Measurements from ENCODE around the gene CCDC126.

The CCDC126 gene

GRCh38 chr7:23622506-23622925, 25.3 kb downstream of the CCDC126 start (continued):
- no peak for TF ChIP-seq BACH2 (CRISPR knock-in tag; IDR thresholded peaks at IDR 0.05; ENCODE audit: borderline replicate concordance)
- TF ChIP-seq, protein P1, sequence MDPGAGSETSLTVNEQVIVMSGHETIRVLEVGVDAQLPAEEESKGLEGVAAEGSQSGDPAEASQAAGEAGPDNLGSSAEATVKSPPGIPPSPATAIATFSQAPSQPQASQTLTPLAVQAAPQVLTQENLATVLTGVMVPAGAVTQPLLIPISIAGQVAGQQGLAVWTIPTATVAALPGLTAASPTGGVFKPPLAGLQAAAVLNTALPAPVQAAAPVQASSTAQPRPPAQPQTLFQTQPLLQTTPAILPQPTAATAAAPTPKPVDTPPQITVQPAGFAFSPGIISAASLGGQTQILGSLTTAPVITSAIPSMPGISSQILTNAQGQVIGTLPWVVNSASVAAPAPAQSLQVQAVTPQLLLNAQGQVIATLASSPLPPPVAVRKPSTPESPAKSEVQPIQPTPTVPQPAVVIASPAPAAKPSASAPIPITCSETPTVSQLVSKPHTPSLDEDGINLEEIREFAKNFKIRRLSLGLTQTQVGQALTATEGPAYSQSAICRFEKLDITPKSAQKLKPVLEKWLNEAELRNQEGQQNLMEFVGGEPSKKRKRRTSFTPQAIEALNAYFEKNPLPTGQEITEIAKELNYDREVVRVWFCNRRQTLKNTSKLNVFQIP (CRISPR knock-in tag; IDR thresholded peaks at IDR 0.05; ENCODE audit: borderline replicate concordance, low read depth) = no peak
- TF ChIP-seq RARB (CRISPR knock-in tag; IDR thresholded peaks at IDR 0.05) = no peak
- TF ChIP-seq ISL1 (CRISPR knock-in tag; IDR thresholded peaks at IDR 0.05) = no peak
- no peak for TF ChIP-seq ESRRG (CRISPR knock-in tag; IDR thresholded peaks at IDR 0.05)
- TF ChIP-seq ZNF565 (CRISPR knock-in tag; conservative IDR thresholded peaks at IDR 0.05; ENCODE audit: low read depth) = no peak

GRCh38 chr7:23628370-23628769, 31.2 kb downstream of the CCDC126 start:
- no peak for TF ChIP-seq TOX (CRISPR knock-in tag; IDR thresholded peaks at IDR 0.05; ENCODE audit: borderline replicate concordance)
- TF ChIP-seq ZNF8 (CRISPR knock-in tag; IDR thresholded peaks at IDR 0.05) = no peak
- no peak for TF ChIP-seq OSR1 (CRISPR knock-in tag; IDR thresholded peaks at IDR 0.05)
- no peak for TF ChIP-seq ARNTL (CRISPR knock-in tag; IDR thresholded peaks at IDR 0.05; ENCODE audit: borderline replicate concordance, low read depth)
- no peak for TF ChIP-seq ZC3H10 (CRISPR knock-in tag; IDR thresholded peaks at IDR 0.05)
- TF ChIP-seq ZFP3 (CRISPR knock-in tag; IDR thresholded peaks at IDR 0.05) = no peak
- TF ChIP-seq BACH2 (CRISPR knock-in tag; IDR thresholded peaks at IDR 0.05; ENCODE audit: borderline replicate concordance) = no peak
- TF ChIP-seq RARB (CRISPR knock-in tag; IDR thresholded peaks at IDR 0.05) = no peak
- TF ChIP-seq ZNF70 (CRISPR knock-in tag; IDR thresholded peaks at IDR 0.05) = no peak
- no peak for TF ChIP-seq TCF4 (CRISPR knock-in tag; IDR thresholded peaks at IDR 0.05; ENCODE audit: borderline replicate concordance)
- no peak for TF ChIP-seq TSHZ2 (CRISPR knock-in tag; IDR thresholded peaks at IDR 0.05)
- TF ChIP-seq, protein P2, sequence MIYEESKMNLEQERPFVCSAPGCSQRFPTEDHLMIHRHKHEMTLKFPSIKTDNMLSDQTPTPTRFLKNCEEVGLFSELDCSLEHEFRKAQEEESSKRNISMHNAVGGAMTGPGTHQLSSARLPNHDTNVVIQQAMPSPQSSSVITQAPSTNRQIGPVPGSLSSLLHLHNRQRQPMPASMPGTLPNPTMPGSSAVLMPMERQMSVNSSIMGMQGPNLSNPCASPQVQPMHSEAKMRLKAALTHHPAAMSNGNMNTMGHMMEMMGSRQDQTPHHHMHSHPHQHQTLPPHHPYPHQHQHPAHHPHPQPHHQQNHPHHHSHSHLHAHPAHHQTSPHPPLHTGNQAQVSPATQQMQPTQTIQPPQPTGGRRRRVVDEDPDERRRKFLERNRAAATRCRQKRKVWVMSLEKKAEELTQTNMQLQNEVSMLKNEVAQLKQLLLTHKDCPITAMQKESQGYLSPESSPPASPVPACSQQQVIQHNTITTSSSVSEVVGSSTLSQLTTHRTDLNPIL (CRISPR knock-in tag; IDR thresholded peaks at IDR 0.05; ENCODE audit: low read depth) = no peak
- TF ChIP-seq, protein P3, sequence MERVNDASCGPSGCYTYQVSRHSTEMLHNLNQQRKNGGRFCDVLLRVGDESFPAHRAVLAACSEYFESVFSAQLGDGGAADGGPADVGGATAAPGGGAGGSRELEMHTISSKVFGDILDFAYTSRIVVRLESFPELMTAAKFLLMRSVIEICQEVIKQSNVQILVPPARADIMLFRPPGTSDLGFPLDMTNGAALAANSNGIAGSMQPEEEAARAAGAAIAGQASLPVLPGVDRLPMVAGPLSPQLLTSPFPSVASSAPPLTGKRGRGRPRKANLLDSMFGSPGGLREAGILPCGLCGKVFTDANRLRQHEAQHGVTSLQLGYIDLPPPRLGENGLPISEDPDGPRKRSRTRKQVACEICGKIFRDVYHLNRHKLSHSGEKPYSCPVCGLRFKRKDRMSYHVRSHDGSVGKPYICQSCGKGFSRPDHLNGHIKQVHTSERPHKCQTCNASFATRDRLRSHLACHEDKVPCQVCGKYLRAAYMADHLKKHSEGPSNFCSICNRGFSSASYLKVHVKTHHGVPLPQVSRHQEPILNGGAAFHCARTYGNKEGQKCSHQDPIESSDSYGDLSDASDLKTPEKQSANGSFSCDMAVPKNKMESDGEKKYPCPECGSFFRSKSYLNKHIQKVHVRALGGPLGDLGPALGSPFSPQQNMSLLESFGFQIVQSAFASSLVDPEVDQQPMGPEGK (CRISPR knock-in tag; IDR thresholded peaks at IDR 0.05; ENCODE audit: borderline replicate concordance) = no peak
- TF ChIP-seq ZNF565 (CRISPR knock-in tag; conservative IDR thresholded peaks at IDR 0.05; ENCODE audit: low read depth) = no peak
- TF ChIP-seq, protein P1 (CRISPR knock-in tag; IDR thresholded peaks at IDR 0.05; ENCODE audit: borderline replicate concordance, low read depth) = no peak
- no peak for TF ChIP-seq ISL1 (CRISPR knock-in tag; IDR thresholded peaks at IDR 0.05)
- no peak for TF ChIP-seq CSDC2 (CRISPR knock-in tag; IDR thresholded peaks at IDR 0.05)
- ATAC-seq = no peak

GRCh38 chr7:23633417-23633816, 36.2 kb downstream of the CCDC126 start:
- TF ChIP-seq OSR1 (CRISPR knock-in tag; IDR thresholded peaks at IDR 0.05) (no peak), ARNTL (CRISPR knock-in tag; IDR thresholded peaks at IDR 0.05; ENCODE audit: borderline replicate concordance, low read depth) (no peak), ESRRG (CRISPR knock-in tag; IDR thresholded peaks at IDR 0.05) (no peak), TOX (CRISPR knock-in tag; IDR thresholded peaks at IDR 0.05; ENCODE audit: borderline replicate concordance) (no peak), ZFP3 (CRISPR knock-in tag; IDR thresholded peaks at IDR 0.05) (no peak), GLIS3 (CRISPR knock-in tag; IDR thresholded peaks at IDR 0.05) (no peak), ZNF70 (CRISPR knock-in tag; IDR thresholded peaks at IDR 0.05) (no peak), ISL1 (CRISPR knock-in tag; IDR thresholded peaks at IDR 0.05) (no peak), ZNF565 (CRISPR knock-in tag; conservative IDR thresholded peaks at IDR 0.05; ENCODE audit: low read depth) (no peak), TCF4 (CRISPR knock-in tag; IDR thresholded peaks at IDR 0.05; ENCODE audit: borderline replicate concordance) (no peak), ZNF8 (CRISPR knock-in tag; IDR thresholded peaks at IDR 0.05) (no peak), PPARA (CRISPR knock-in tag; IDR thresholded peaks at IDR 0.05; ENCODE audit: borderline replicate concordance) (no peak), ZC3H10 (CRISPR knock-in tag; IDR thresholded peaks at IDR 0.05) (no peak), BACH2 (CRISPR knock-in tag; IDR thresholded peaks at IDR 0.05; ENCODE audit: borderline replicate concordance) (no peak), CSDC2 (CRISPR knock-in tag; IDR thresholded peaks at IDR 0.05) (no peak), SNAI2 (CRISPR knock-in tag; IDR thresholded peaks at IDR 0.05) (no peak), RARB (CRISPR knock-in tag; IDR thresholded peaks at IDR 0.05) (no peak), TSHZ2 (CRISPR knock-in tag; IDR thresholded peaks at IDR 0.05) (no peak), ZFP30 (CRISPR knock-in tag; IDR thresholded peaks at IDR 0.05) (no peak)
- TF ChIP-seq, protein P2 (CRISPR knock-in tag; IDR thresholded peaks at IDR 0.05; ENCODE audit: low read depth) = no peak
- no peak for ATAC-seq
